SKM-1 (cell line): ENCODE data around the gene IMPG1.
"Not testable (repeated sequence)": the region's sequence is repeated elsewhere in the genome, so short reads cannot be mapped to it uniquely, and the experiment has no call there.

Source experiments
- DNase-seq: peaks from one replicate; lab custom pipeline; 2025; ENCODE audit not compliant: unreplicated experiment; lab: John Stamatoyannopoulos, UW

IMPG1 gene

DNA sequence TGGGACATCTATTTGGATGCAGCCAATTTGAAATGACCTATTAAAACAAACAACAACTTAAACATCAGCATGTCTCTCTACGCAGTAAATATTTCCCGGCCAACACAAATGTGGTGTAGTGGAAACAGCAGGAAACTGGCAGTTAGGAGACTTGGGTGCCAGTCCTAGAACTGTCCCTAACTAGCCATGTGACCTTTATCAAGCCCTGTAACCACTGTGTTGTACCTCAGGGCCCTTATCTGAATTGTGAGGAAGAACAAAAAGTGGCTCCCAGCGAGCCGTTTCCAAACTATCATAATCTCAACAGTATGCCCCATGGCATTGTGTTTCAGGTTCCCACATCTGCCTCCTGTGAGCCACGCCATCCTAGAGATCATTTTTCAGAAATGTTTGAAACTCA is 124.5 kb downstream of the IMPG1 start:
- DNase-seq: no peak

DNA sequence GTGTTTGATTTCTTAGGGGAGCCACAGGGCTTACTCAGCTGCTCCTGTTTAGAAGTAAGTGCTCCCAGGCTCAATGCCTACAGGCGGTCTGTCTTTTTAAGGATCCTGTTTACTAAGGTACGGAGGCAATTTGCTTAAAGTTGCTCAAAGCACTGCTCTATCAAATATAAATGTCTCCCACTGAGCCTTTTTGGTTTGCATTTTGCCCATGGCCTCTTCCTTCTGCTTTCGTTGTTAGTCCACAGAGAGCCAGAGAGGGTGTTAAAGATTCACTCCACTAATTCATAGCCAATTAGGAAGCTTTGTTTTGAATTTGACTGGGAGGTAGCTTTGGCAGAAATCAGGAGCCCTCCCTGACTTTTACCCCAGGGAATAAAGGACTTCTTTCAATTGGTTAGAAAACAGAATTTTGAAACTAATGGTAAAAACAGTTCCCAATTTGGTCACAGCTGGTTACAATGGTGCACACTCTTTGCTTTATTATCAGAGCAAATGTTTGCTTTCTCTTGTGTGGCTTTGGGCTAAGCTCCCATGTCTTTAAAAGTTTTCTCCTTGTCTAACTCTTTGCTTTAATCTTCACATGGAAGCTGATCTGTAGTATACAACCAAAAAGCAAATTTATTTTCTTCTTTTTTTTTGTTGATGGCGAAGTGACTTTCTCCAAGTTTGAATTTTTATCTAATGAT is 126.2 kb downstream of the IMPG1 start:
- DNase-seq: no peak

DNA sequence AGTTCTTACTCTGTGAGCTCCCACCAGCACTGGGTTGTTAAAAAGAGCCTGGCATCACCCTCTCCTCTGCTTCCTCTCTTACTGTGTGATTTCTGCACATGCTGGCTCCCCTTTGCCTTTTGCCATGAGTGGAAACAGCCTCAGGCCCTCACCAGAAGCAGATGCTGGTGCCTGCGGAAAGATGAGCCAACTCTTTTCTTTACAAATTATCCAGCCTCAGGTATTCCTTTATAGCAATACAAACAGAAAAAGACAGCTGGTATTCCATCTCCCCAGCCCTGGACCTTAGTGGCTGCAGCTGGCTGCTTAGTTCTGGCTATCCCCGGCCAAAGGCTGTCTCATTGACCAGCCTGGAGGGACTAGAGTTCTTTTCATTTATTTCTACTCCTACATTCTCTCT is 129.1 kb downstream of the IMPG1 start:
- DNase-seq: no peak

GRCh38 chr6:75941509-75941908 is 131.0 kb downstream of the IMPG1 start:
- no peak for DNase-seq

- DNase-seq: no peak
Observed at GRCh38 chr6:75940564-75940963, 131.9 kb downstream of the IMPG1 start.

DNA sequence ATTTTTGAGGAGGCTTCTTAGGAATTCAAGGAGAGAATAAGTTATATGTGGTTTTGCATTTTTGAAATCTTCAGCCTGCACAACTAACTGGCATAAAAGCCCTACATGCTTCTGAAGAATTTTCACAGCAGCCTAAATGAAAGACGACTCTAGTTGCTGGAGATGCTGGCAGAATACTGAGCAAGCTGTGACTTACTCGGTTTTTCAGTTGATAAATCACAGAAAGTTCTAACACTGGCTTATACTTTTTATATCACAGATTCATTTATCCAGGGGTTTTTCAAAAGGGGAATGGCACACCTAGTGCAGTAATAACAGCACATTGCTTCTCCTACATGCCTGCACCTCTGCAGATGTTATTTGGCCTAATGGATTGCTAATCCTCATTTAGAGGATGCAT is 134.6 kb downstream of the IMPG1 start:
- no peak for DNase-seq

DNA sequence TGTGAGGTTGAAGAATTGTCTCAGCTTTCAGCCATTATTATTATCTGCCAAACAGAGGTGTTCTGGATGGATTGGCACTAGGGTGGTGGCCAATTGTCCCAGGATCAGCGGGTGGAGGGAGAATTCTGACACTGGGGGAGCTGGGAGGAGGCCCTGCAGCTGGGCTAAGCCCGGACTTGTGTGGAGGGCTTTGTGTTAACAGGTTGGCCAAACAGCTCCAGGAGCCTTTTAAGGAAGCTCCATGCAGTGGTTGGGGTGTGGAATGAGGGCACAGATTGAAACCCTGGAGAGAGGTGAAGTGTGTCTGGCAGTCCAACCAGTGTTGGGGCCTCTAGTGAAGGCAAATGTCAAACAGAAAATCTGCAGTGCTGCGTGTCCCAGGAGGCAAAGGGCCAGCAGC is 135.8 kb downstream of the IMPG1 start:
- DNase-seq: no peak

- DNase-seq: no peak
Observed at GRCh38 chr6:75935473-75935793, 137.0 kb downstream of the IMPG1 start.

- DNase-seq: peak; percentile 56
Observed at GRCh38 chr6:75934643-75935472, 137.6 kb downstream of the IMPG1 start.

GRCh38 chr6:75933387-75933975 is 139.0 kb downstream of the IMPG1 start:
- no peak for DNase-seq

- no peak for DNase-seq
Observed at GRCh38 chr6:75932067-75932466, 140.4 kb downstream of the IMPG1 start.

- DNase-seq: no peak
Observed at GRCh38 chr6:75931011-75931680, 141.3 kb downstream of the IMPG1 start.

- no peak for DNase-seq
Observed at GRCh38 chr6:75926293-75927168, 145.9 kb downstream of the IMPG1 start.

- DNase-seq: no peak
Observed at GRCh38 chr6:75922226-75922625, 150.2 kb downstream of the IMPG1 start.

DNA sequence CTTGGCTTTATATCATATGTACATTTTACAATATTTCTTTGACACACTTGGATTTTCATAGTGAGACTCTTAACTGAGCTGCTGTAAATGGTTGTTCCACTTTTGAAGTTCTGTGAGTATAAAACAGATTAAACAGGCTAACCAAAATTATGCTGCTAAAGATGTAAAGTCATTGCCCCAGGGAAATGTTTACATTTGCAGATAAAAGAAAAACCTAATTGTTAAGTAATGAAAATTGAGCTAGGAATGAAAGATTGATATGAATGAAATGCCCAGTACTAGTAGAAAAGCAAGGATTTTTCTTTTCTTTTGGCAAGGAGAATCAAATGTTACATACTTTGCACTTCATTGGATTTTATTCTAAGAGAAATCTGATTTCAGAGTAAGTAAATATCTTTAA is 159.4 kb downstream of the IMPG1 start:
- no peak for DNase-seq

DNA sequence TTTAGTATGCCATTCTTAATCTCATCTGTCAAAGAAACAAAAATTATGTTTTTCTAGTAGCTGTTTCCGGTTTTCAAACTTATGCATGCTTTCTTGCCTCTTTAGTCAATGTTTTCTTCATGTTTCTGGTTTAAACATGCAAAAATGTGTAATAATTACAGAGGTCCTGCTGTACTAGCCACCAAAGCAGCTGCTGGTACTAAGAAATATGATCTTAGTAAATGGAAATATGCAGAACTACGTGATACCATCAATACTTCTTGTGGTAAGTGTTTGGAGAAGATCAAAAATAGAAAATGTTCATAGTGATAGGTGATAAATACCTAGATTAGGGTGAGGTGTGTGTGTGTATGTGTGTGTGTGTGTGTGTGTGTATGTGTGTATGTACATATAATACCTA is 165.0 kb downstream of the IMPG1 start:
- DNase-seq: no peak

DNA sequence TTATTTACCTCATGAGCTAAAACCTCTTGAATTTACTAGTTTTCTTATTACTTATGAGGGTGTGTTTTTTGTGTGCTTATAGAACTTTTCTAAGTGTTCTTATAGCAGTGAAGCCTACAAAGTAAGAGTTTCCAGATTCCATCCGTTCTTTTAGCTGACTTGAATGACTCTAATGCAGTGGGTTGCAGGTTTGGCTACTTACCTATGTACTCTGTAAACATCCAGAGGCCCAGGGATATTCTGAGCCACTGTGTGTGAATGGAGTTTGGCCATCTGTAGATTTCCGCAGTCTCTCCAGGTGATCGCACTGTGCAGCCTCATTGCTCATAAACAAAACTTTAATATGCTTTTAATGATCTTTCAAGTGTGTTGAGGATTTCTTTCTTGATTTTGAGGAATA is 165.6 kb downstream of the IMPG1 start:
- no peak for DNase-seq

DNA sequence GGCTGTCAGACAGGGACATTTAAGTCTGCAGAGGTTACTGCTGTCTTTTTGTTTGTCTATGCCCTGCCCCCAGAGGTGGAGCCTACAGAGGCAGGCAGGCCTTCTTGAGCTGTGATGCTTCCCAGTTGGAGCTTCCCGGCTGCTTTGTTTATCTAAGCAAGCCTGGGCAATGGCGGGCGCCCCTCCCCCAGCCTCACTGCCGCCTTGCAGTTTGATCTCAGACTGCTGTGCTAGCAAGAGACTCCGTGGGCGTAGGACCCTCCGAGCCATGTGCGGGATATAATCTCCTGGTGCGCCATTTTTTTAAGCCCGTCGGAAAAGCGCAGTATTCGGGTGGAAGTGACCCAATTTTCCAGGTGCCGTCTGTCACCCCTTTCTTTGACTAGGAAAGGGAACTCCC is 167.3 kb downstream of the IMPG1 start:
- not testable (repeated sequence) for DNase-seq

DNA sequence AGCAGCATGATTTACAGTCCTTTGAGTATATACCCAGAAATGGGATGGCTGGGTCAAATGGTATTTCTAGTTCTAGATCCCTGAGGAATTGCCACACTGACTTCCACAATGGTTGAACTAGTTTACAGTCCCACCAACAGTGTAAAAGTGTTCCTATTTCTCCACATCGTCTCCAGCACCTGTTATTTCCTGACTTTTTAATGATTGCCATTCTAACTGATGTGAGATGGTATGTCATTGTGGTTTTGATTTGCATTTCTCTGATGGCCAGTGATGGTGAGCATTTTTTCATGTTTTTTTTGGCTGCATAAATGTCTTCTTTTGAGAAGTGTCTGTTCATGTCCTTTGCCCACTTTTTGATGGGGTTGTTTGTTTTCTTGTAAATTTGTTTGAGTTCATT is 172.2 kb downstream of the IMPG1 start:
- not testable (repeated sequence) for DNase-seq

GRCh38 chr6:75896526-75896925 is 175.9 kb downstream of the IMPG1 start:
- no peak for DNase-seq

DNA sequence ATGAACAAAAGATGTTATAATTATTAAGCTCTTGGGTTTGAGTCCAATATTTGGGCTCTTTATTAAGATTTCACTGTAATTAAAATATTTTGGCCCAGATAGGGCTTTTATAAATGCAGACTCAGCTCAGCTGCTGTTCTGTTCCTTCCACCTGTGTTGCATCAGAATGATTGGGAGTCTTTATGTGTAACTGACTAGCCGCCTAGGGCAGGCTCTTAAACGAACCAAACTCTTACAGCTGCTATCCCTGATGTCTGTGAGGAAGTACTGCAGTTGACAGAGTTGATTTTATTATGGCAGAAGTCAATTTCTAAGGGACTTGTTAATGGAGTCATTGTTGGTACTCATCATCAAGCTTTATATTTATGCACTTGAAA is 178.7 kb downstream of the IMPG1 start:
- no peak for DNase-seq
